Measurements from ENCODE around the gene PXMP4.

PXMP4 gene

GRCh38 chr20:33731693-33732165 lies 11.6 kb upstream of the PXMP4 start, which contains the start of gene ZNF341:
TSS of gene ZNF341 (plus strand) at chr20:33731996. CDS start at chr20:33732022, 26 bp downstream.
- DNase-seq, result peak; percentile 85 to 87

GRCh38 chr20:33730946-33731692 lies 11.0 kb upstream of the PXMP4 start:
- no peak for DNase-seq

- DNase-seq, result no peak
Measured at GRCh38 chr20:33729101-33729500, 9.0 kb upstream of the PXMP4 start.

- DNase-seq, result no peak
Measured at GRCh38 chr20:33728463-33728862, 8.4 kb upstream of the PXMP4 start.

GRCh38 chr20:33727806-33728205 lies 7.7 kb upstream of the PXMP4 start:
- DNase-seq, result no peak

GRCh38 chr20:33727115-33727479 lies 7.0 kb upstream of the PXMP4 start:
- no peak for DNase-seq

GRCh38 chr20:33725607-33726264 lies 5.6 kb upstream of the PXMP4 start:
- no peak for DNase-seq

GRCh38 chr20:33724439-33725094 lies 4.5 kb upstream of the PXMP4 start:
- DNase-seq, result no peak

GRCh38 chr20:33721391-33722140 lies 1.5 kb upstream of the PXMP4 start:
- no peak for DNase-seq

- no peak for DNase-seq
Measured at GRCh38 chr20:33719277-33719988, 677 bp downstream of the PXMP4 start.

GRCh38 chr20:33716498-33716897 lies 3.6 kb downstream of the PXMP4 start:
- DNase-seq, result no peak

- no peak for DNase-seq
Measured at GRCh38 chr20:33713865-33714367, 6.2 kb downstream of the PXMP4 start.

GRCh38 chr20:33711446-33711738 lies 8.7 kb downstream of the PXMP4 start:
- no peak for DNase-seq

- no peak for DNase-seq
Measured at GRCh38 chr20:33710681-33711445, 9.2 kb downstream of the PXMP4 start.

GRCh38 chr20:33709905-33710541 lies 10.1 kb downstream of the PXMP4 start:
- DNase-seq, result no peak

GRCh38 chr20:33709398-33709797 lies 10.7 kb downstream of the PXMP4 start:
- DNase-seq, result no peak

GRCh38 chr20:33707668-33708067 lies 12.4 kb downstream of the PXMP4 start:
- no peak for DNase-seq

- no peak for DNase-seq
Measured at GRCh38 chr20:33704197-33704924, 15.7 kb downstream of the PXMP4 start.

- no peak for DNase-seq
Measured at GRCh38 chr20:33703498-33704137, 16.5 kb downstream of the PXMP4 start.

- no peak for DNase-seq
Measured at GRCh38 chr20:33702861-33703260, 17.2 kb downstream of the PXMP4 start.

All from stimulated activated CD4-positive, alpha-beta T cell treated with anti-CD3 and anti-CD28 coated beads, Interleukin-4, amount 100 ng/mL, for 4 hours (primary cell).